ENCODE measurements around the gene CTIF.

DNA sequence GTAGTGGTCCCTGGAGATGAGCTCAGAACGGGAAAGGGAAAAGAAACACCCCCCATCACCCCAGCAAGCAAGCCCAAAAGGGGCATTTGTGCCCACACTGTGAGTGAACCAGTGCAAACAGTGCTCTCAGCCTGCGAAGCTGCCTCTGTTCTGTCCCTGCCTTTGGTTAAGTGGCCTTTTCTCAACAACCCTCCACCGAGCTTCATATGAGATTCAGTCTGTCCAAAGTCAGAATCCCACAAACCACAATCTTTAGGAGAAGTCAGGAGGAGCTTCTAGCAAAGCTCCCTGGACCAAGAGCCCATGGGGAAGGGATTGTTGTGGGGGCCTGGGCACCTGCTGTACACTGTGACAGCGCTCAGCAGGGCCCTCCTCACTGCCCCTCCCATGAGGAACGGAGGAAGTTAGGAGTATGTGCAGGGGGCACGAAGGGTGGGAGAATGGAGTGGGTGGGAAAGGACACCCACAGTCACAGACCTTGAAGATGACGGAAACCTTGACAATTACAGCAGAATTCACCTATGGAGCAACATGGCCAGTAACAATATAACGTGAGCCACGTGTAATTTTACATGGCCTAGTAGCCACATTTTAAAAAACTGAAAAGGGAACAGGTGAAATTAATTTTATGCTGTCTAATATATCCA, 292.4 kb downstream of the CTIF start:
- TF ChIP-seq POLR2AphosphoS5 (IDR thresholded peaks at IDR 0.05; ENCODE audit: low read depth, low read length) (no peak), TCF7L2 (IDR thresholded peaks at IDR 0.05; ENCODE audit: low read depth, low read length) (no peak), SIN3A (IDR thresholded peaks at IDR 0.05; ENCODE audit: borderline replicate concordance, insufficient read depth, low read depth, low read length) (no peak)
- TF ChIP-seq, protein P1, sequence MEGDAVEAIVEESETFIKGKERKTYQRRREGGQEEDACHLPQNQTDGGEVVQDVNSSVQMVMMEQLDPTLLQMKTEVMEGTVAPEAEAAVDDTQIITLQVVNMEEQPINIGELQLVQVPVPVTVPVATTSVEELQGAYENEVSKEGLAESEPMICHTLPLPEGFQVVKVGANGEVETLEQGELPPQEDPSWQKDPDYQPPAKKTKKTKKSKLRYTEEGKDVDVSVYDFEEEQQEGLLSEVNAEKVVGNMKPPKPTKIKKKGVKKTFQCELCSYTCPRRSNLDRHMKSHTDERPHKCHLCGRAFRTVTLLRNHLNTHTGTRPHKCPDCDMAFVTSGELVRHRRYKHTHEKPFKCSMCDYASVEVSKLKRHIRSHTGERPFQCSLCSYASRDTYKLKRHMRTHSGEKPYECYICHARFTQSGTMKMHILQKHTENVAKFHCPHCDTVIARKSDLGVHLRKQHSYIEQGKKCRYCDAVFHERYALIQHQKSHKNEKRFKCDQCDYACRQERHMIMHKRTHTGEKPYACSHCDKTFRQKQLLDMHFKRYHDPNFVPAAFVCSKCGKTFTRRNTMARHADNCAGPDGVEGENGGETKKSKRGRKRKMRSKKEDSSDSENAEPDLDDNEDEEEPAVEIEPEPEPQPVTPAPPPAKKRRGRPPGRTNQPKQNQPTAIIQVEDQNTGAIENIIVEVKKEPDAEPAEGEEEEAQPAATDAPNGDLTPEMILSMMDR (IDR thresholded peaks at IDR 0.05), result no peak
- TF ChIP-seq, protein P2, sequence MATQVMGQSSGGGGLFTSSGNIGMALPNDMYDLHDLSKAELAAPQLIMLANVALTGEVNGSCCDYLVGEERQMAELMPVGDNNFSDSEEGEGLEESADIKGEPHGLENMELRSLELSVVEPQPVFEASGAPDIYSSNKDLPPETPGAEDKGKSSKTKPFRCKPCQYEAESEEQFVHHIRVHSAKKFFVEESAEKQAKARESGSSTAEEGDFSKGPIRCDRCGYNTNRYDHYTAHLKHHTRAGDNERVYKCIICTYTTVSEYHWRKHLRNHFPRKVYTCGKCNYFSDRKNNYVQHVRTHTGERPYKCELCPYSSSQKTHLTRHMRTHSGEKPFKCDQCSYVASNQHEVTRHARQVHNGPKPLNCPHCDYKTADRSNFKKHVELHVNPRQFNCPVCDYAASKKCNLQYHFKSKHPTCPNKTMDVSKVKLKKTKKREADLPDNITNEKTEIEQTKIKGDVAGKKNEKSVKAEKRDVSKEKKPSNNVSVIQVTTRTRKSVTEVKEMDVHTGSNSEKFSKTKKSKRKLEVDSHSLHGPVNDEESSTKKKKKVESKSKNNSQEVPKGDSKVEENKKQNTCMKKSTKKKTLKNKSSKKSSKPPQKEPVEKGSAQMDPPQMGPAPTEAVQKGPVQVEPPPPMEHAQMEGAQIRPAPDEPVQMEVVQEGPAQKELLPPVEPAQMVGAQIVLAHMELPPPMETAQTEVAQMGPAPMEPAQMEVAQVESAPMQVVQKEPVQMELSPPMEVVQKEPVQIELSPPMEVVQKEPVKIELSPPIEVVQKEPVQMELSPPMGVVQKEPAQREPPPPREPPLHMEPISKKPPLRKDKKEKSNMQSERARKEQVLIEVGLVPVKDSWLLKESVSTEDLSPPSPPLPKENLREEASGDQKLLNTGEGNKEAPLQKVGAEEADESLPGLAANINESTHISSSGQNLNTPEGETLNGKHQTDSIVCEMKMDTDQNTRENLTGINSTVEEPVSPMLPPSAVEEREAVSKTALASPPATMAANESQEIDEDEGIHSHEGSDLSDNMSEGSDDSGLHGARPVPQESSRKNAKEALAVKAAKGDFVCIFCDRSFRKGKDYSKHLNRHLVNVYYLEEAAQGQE (IDR thresholded peaks at IDR 0.05; ENCODE audit: insufficient read depth in 1 of 2, low read depth in 2 of 2, low read length in 1 of 2), result no peak
